ENCODE measurements around the gene BASP1.
"Not testable (repeated sequence)": the region's sequence is repeated elsewhere in the genome, so short reads cannot be mapped to it uniquely, and the experiment has no call there.

BASP1 gene

DNA sequence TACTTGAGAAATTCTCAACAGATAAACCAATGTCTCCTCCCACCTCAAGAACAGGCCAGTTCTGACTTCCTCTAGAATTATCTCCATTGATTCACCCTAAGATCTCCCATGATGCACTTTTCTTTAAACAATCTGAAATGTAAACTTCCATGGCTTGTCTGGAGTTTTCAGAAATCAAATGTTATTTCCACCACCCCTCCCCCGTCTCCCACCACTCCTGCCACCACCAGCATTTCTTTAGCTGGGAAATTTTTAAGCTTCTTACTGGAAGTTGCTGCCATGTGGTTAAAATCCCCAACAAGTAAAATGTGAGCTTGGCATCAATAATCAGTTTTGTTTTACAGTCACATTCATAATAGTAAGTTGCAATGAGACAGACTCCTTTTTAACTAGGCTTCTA lies 32.8 kb upstream of the BASP1 start:
- H3K4me1 ChIP-seq (ENCODE audit: control insufficient read depth in 1 of 2, insufficient read depth in 2 of 2, low read length in 2 of 2) = peaks cover 0 to 1% of the 10 kb centered on the region in 2 donors
- H3K27ac ChIP-seq (ENCODE audit: low read length) = no peak overlapping the region
- H3K4me3 ChIP-seq (ENCODE audit: low read depth in 1 of 2, low read length in 2 of 2) = no peak overlapping the region

DNA sequence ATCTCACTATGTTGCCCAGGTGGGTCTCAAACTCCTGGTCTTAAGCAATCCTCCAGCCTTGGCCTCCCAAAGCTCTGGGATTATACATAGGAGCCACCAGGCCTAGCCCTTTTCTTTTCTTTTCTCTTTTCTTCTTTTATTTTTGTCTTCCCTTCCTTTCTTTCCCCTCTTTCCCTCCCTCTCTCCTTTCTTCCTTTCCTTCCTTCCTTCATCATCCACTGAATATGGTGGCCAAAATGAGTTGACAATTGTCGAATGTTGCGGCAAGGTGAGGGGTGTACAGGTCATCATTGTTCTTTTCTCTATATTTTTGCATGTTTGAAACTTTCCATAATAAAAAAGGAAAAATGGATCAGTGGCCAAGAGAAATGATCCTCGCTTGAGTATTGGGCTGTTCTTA lies 32.1 kb upstream of the BASP1 start:
- Histone ChIP-seq H3K4me1 (ENCODE audit: control insufficient read depth in 1 of 2, insufficient read depth in 2 of 2, low read length in 2 of 2) (peaks cover 0 to 7% of the 10 kb centered on the region in 2 donors), H3K27me3 (ENCODE audit: low read depth, low read length) (no peaks in the 10 kb centered on the region), H3K36me3 (ENCODE audit: control insufficient read depth in 1 of 2, insufficient read depth in 2 of 2, low read length in 2 of 2) (no peaks in the 10 kb centered on the region), H3K27ac (ENCODE audit: low read length) (no peak overlapping the region), H3K4me3 (ENCODE audit: low read depth in 1 of 2, low read length in 2 of 2) (no peak overlapping the region), H3K9me3 (ENCODE audit: control insufficient read depth in 1 of 2, low read length in 2 of 2) (no peaks in the 10 kb centered on the region)

More for the DNA sequence above, 32.8 kb upstream of the BASP1 start:
- H3K9me3 ChIP-seq (ENCODE audit: control insufficient read depth in 1 of 2, low read length in 2 of 2) = no peaks in the 10 kb centered on the region
- H3K36me3 ChIP-seq (ENCODE audit: control insufficient read depth in 1 of 2, insufficient read depth in 2 of 2, low read length in 2 of 2) = no peaks in the 10 kb centered on the region
- H3K27me3 ChIP-seq (ENCODE audit: low read depth, low read length) = no peaks in the 10 kb centered on the region

DNA sequence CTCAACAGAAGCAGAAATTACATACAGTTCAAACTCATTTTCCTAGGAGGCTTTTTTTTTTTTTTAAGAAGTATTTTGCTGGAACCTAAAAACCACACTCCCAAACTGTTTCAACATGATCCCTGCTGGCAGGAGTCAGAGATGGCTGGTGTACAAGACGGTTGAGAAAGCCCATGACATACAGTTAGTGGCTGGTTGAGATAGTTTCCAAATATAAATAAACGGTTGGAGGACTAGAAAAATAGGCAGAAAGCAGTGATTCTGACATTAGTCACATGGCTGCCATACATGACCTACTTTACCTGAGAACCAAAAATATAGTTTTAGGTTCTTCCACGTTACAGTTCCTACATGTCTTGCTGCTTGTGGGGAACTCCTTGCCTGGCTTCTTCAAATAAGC lies 31.7 kb upstream of the BASP1 start:
- Histone ChIP-seq H3K27me3 (ENCODE audit: low read depth, low read length) (no peaks in the 10 kb centered on the region), H3K4me1 (ENCODE audit: control insufficient read depth in 1 of 2, insufficient read depth in 2 of 2, low read length in 2 of 2) (peaks cover 0 to 7% of the 10 kb centered on the region in 2 donors), H3K4me3 (ENCODE audit: low read depth in 1 of 2, low read length in 2 of 2) (no peak overlapping the region), H3K36me3 (ENCODE audit: control insufficient read depth in 1 of 2, insufficient read depth in 2 of 2, low read length in 2 of 2) (no peaks in the 10 kb centered on the region), H3K27ac (ENCODE audit: low read length) (no peak overlapping the region), H3K9me3 (ENCODE audit: control insufficient read depth in 1 of 2, low read length in 2 of 2) (no peaks in the 10 kb centered on the region)

DNA sequence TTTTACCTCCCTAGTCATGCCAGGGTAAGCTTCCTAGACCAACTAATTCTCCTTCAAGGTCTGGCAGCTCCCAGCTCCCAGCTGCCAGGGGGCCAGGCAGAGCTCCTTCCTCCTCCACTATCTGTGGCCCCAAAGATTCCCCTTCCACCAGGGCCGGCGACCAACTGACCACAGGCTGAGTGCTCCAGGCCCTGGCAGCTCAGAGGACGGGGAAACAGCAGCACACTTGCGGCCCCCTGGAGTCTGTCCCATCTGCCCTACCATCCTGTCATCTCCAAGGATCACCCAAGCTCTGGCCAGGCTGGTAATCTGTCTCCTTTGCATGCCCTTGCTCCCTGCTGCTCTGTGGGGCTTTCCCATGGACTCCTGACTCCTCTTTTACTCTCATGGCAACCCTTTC lies 31.2 kb upstream of the BASP1 start:
- Histone ChIP-seq H3K4me3 (ENCODE audit: low read depth in 1 of 2, low read length in 2 of 2) (no peak overlapping the region), H3K4me1 (ENCODE audit: control insufficient read depth in 1 of 2, insufficient read depth in 2 of 2, low read length in 2 of 2) (peaks cover 0 to 7% of the 10 kb centered on the region in 2 donors), H3K9me3 (ENCODE audit: control insufficient read depth in 1 of 2, low read length in 2 of 2) (no peaks in the 10 kb centered on the region), H3K27me3 (ENCODE audit: low read depth, low read length) (no peaks in the 10 kb centered on the region), H3K27ac (ENCODE audit: low read length) (no peak overlapping the region), H3K36me3 (ENCODE audit: control insufficient read depth in 1 of 2, insufficient read depth in 2 of 2, low read length in 2 of 2) (no peaks in the 10 kb centered on the region)

DNA sequence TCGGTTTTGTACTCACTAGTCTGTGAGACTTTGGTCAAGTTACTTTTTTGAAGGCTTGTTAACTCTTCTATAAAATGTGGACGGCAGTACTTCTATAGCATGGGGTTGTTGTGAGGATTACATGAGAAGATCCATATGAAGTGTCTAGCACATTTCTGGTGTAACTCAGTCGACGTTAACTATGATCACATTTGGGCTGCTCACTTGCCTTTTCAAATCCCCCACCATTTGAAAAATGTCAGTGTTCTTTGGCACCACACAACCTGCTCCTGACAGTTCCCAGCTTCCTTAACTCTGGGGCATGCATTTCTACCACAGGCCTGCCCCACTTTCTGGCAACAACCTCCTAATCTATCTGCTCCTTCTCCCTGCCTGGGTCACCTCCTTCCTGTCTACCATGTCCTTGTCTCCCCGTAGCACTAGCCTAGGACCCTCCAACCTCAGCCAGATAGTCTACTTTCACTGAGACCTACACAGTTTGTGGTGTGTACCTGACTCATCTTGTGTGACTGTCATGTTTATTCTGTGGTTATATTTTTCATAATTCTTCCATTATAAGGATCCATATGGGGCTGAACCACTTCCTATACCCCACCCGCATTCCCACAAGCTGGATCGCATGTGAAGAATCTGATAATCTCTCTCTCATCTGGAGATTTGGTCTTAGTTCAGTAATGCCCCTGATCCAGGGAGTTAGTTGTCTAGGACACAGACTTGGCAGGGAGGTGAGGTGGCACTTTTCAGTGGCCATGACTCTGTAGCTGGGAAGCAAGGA lies 30.2 kb upstream of the BASP1 start:
- no peaks in the 10 kb centered on the region for H3K27me3 ChIP-seq (ENCODE audit: low read depth, low read length)
- H3K36me3 ChIP-seq (ENCODE audit: control insufficient read depth in 1 of 2, insufficient read depth in 2 of 2, low read length in 2 of 2) = no peaks in the 10 kb centered on the region
- H3K27ac ChIP-seq (ENCODE audit: low read length) = no peak overlapping the region
- peaks cover 0 to 7% of the 10 kb centered on the region in 2 donors for H3K4me1 ChIP-seq (ENCODE audit: control insufficient read depth in 1 of 2, insufficient read depth in 2 of 2, low read length in 2 of 2)
- H3K4me3 ChIP-seq (ENCODE audit: low read depth in 1 of 2, low read length in 2 of 2) = no peak overlapping the region
- H3K9me3 ChIP-seq (ENCODE audit: control insufficient read depth in 1 of 2, low read length in 2 of 2) = no peaks in the 10 kb centered on the region

DNA sequence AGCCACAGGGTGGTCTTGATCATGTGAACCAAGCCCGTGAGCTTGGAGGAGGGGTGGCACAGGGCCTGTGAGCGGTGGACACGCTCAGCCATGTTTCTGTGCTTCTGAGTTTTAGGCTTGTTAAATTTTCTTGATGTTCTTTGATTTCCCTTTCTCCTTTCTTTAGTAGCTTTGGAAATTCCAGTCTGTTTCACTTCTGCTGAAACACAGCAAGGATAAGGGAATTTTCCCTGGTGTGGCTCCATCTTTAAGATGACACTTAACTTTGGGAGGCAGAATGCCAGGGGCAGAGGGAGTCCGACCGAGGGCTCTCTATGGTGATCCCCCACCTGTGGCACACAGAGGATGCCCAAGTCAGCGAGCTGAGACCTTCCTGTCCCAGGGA lies 29.7 kb upstream of the BASP1 start:
- no peaks in the 10 kb centered on the region for H3K27me3 ChIP-seq (ENCODE audit: low read depth, low read length)
- H3K9me3 ChIP-seq (ENCODE audit: control insufficient read depth in 1 of 2, low read length in 2 of 2) = no peaks in the 10 kb centered on the region
- H3K36me3 ChIP-seq (ENCODE audit: control insufficient read depth in 1 of 2, insufficient read depth in 2 of 2, low read length in 2 of 2) = no peaks in the 10 kb centered on the region
- H3K4me3 ChIP-seq (ENCODE audit: low read depth in 1 of 2, low read length in 2 of 2) = no peak overlapping the region
- peaks cover 0 to 7% of the 10 kb centered on the region in 2 donors for H3K4me1 ChIP-seq (ENCODE audit: control insufficient read depth in 1 of 2, insufficient read depth in 2 of 2, low read length in 2 of 2)
- no peak overlapping the region for H3K27ac ChIP-seq (ENCODE audit: low read length)

DNA sequence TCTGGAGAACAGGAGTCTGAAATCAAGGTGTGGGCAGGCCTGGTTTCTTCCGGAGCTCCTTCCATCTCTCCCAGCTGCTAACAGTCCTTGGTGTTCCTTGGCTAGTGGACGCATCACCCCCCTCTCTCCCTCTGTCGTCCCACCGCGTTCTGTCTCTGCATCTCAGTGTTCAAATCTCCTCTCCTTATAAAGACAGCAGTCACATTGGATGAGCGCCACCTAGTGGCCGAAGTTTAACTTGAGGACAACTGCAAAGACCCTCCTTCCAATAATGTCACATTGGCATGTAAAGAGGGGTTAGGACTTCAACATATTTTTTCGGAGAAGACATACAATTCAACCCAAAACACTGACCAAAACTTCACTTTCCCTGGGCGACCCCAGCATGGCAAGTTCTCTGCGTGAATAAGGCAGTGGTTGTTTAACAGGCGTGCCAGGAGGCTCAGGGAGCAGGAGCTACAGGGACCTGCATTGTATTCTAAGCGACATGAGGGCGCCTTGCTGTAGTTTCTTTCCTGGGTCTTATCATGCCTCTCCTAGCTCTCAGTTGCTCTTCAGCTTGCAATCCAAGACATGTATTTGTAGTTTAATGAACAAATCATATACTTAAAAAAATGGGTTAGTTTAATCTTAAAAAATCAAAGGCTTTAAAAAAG lies 27.9 kb upstream of the BASP1 start:
- no peak overlapping the region for H3K4me3 ChIP-seq (ENCODE audit: low read depth in 1 of 2, low read length in 2 of 2)
- no peaks in the 10 kb centered on the region for H3K36me3 ChIP-seq (ENCODE audit: control insufficient read depth in 1 of 2, insufficient read depth in 2 of 2, low read length in 2 of 2)
- H3K9me3 ChIP-seq (ENCODE audit: control insufficient read depth in 1 of 2, low read length in 2 of 2) = no peaks in the 10 kb centered on the region
- H3K27ac ChIP-seq (ENCODE audit: low read length) = no peak overlapping the region
- no peaks in the 10 kb centered on the region for H3K27me3 ChIP-seq (ENCODE audit: low read depth, low read length)
- H3K4me1 ChIP-seq (ENCODE audit: control insufficient read depth in 1 of 2, insufficient read depth in 2 of 2, low read length in 2 of 2) = peaks cover 0 to 7% of the 10 kb centered on the region in 2 donors

DNA sequence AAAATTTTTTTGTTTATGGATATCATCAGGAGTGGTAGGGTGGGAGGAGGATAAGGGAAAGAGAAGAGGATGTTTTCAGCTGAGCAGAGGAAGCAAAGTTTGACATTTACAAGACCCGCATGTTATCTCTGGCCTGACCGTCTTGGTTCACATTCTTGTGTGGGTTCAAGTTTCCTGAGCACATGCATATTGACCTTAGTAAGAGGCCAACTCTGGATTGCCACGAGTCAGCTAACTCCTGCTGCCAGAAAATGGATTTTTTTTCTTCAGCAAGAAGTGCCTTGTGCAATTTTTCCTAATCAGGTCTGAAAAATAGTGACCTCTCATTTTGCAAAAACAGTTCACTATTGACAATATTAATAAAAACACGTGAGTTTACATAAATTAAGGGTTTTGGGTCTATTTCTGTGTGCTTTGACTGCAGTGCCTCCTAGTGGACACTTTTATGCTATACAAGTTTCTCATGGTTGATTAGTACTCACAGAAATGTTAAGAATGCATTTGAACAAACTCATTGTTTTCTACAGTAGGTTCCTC lies 27.1 kb upstream of the BASP1 start:
- no peak overlapping the region for H3K27ac ChIP-seq (ENCODE audit: low read length)
- no peaks in the 10 kb centered on the region for H3K36me3 ChIP-seq (ENCODE audit: control insufficient read depth in 1 of 2, insufficient read depth in 2 of 2, low read length in 2 of 2)
- no peaks in the 10 kb centered on the region for H3K27me3 ChIP-seq (ENCODE audit: low read depth, low read length)
- no peaks in the 10 kb centered on the region for H3K9me3 ChIP-seq (ENCODE audit: control insufficient read depth in 1 of 2, low read length in 2 of 2)
- no peak overlapping the region for H3K4me3 ChIP-seq (ENCODE audit: low read depth in 1 of 2, low read length in 2 of 2)
- H3K4me1 ChIP-seq (ENCODE audit: control insufficient read depth in 1 of 2, insufficient read depth in 2 of 2, low read length in 2 of 2) = peaks cover 0 to 7% of the 10 kb centered on the region in 2 donors

DNA sequence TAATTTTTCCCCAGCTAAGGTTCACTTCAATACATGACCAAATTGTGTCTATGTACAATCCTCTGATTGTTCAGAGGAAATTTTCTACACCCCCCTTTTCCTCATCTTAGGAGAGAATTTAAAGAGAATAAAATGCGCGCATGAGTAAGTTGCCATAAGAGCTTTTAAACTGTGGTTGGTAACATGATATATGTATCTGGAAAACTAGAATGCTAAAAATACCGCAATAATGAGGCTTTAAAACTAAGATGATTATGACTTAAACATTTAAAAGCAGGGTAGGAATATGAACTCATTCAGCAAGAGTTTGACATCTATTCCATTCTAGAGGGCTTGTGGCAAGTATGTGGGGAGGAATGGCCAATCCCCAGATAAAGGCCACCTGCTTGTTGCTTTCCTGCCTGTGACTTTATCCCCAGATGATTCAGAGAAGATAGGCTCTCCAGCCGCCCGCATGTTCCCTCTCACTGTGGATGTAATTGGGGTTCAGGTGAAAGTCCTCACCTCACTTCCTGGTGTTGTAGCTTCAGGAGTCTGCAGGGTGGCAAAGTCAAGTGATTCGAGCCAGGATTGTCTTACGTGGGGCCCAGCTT lies 26.5 kb upstream of the BASP1 start:
- H3K9me3 ChIP-seq (ENCODE audit: control insufficient read depth in 1 of 2, low read length in 2 of 2) = no peaks in the 10 kb centered on the region
- H3K4me3 ChIP-seq (ENCODE audit: low read depth in 1 of 2, low read length in 2 of 2) = no peak overlapping the region
- no peak overlapping the region for H3K27ac ChIP-seq (ENCODE audit: low read length)
- H3K4me1 ChIP-seq (ENCODE audit: control insufficient read depth in 1 of 2, insufficient read depth in 2 of 2, low read length in 2 of 2) = peaks cover 0 to 7% of the 10 kb centered on the region in 2 donors
- H3K27me3 ChIP-seq (ENCODE audit: low read depth, low read length) = no peaks in the 10 kb centered on the region
- no peaks in the 10 kb centered on the region for H3K36me3 ChIP-seq (ENCODE audit: control insufficient read depth in 1 of 2, insufficient read depth in 2 of 2, low read length in 2 of 2)

DNA sequence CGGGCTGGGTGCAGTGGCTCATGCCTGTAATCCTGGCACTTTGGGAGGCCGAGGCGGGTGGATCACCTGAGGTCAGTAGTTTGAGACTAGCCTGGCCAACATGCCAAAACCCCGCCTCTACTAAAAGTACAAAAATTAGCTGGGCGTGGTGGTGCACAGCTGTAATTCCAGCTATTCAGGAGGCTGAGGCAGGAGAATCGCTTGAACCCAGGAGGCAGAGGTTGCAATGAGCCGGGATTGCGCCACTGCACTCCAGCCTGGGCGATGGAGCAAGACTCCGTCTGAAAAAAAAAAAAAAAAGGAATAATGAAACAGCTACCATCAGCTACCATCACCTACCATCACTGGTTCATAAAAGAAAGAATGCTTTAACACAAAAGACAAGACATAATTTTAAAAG lies 25.9 kb upstream of the BASP1 start:
- H3K36me3 ChIP-seq (ENCODE audit: control insufficient read depth in 1 of 2, insufficient read depth in 2 of 2, low read length in 2 of 2); H3K4me3 ChIP-seq (ENCODE audit: low read depth in 1 of 2, low read length in 2 of 2); H3K27me3 ChIP-seq (ENCODE audit: low read depth, low read length); H3K9me3 ChIP-seq (ENCODE audit: control insufficient read depth in 1 of 2, low read length in 2 of 2); H3K27ac ChIP-seq (ENCODE audit: low read length); H3K4me1 ChIP-seq (ENCODE audit: control insufficient read depth in 1 of 2, insufficient read depth in 2 of 2, low read length in 2 of 2): not testable (repeated sequence)

DNA sequence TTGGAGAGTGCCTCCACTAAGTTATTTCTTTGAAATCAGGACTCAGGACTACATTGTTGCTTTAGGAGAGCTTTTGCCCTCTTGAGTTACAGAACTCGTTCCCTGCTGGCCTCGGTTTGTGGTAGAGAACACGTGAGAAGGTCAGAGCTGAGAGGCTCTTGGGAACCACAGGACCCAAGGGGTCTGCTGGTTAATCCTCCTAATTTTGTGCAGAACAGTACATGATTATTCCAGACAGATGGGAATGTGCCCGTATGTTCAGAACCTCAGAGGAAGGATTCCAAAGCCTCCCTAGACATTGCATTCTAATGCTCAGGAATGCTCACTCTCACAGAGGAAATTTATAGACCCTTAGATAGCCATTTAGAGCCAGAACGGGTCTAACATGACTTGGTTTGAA lies 25.2 kb upstream of the BASP1 start:
- Histone ChIP-seq H3K4me3 (ENCODE audit: low read depth in 1 of 2, low read length in 2 of 2) (no peak overlapping the region), H3K36me3 (ENCODE audit: control insufficient read depth in 1 of 2, insufficient read depth in 2 of 2, low read length in 2 of 2) (no peaks in the 10 kb centered on the region), H3K27ac (ENCODE audit: low read length) (no peak overlapping the region), H3K9me3 (ENCODE audit: control insufficient read depth in 1 of 2, low read length in 2 of 2) (no peaks in the 10 kb centered on the region), H3K27me3 (ENCODE audit: low read depth, low read length) (no peaks in the 10 kb centered on the region), H3K4me1 (ENCODE audit: control insufficient read depth in 1 of 2, insufficient read depth in 2 of 2, low read length in 2 of 2) (peaks cover 0 to 7% of the 10 kb centered on the region in 2 donors)

Measured in muscle layer of duodenum (tissue), 2 donors.